ENCODE data around the gene PNMA6F.
"Not testable (repeated sequence)": the region's sequence is repeated elsewhere in the genome, so short reads cannot be mapped to it uniquely, and the experiment has no call there.

PNMA6F gene

GRCh38 chrX:153302796-153303195 is 18.8 kb downstream of the PNMA6F start:
- no peak for DNase-seq (ENCODE audit: low read depth)

- no peak for DNase-seq (ENCODE audit: low read depth)
These were observed 19.8 kb downstream of the PNMA6F start for GRCh38 chrX:153301746-153302145.

DNA sequence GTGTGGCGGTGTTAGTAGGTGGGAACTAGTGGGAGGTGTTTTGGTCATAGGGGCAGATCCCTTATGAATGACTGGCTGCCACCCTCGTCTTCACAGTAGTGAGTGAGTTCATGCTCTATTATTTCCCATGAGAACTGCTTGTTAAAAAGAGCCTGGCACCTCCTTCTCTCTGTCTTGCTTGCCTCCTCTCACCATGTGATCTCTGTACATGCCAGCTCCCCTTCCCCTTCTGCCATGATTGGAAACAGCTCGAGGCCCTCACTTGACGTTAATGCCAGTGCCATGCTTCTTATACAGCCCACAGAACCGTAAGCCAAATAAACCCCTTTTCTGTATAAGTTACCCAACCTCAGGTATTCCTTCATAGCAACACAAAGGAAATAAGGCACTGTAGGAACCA is 21.7 kb downstream of the PNMA6F start:
- DNase-seq (ENCODE audit: low read depth), result no peak

GRCh38 chrX:153297376-153297775 is 24.2 kb downstream of the PNMA6F start:
- no peak for DNase-seq (ENCODE audit: low read depth)

GRCh38 chrX:153293485-153294071 is 28.0 kb downstream of the PNMA6F start:
- DNase-seq (ENCODE audit: low read depth), result not testable (repeated sequence)

GRCh38 chrX:153288807-153289206 is 32.8 kb downstream of the PNMA6F start:
- DNase-seq (ENCODE audit: low read depth), result not testable (repeated sequence)

DNA sequence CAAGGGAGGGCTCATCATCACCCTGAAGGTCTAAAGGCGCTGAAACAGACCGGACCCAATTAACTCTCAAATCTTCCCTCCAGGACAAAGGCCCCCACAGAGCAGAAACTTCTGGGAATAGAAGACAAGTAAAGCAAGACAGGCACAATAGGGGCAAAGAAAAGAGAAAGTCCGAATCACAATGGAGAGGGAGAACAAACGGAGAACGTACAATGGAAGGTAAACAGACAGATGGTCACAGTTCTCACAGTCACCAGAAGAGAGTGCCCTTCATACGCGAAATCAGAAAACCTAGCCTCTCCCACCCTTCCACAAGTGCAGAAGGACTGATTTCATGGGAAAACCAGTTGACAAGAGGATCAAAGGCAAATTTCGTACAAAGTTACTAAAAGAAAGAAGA is 35.9 kb downstream of the PNMA6F start:
- DNase-seq (ENCODE audit: low read depth), result not testable (repeated sequence)

- not testable (repeated sequence) for DNase-seq (ENCODE audit: low read depth)
These were observed 37.6 kb downstream of the PNMA6F start for GRCh38 chrX:153283982-153284381.

- DNase-seq (ENCODE audit: low read depth), result not testable (repeated sequence)
These were observed 39.8 kb downstream of the PNMA6F start for GRCh38 chrX:153281784-153282183.

- DNase-seq (ENCODE audit: low read depth), result not testable (repeated sequence)
These were observed 42.3 kb downstream of the PNMA6F start for GRCh38 chrX:153279304-153279703.

- not testable (repeated sequence) for DNase-seq (ENCODE audit: low read depth)
These were observed 45.5 kb downstream of the PNMA6F start for GRCh38 chrX:153276049-153276448.

- DNase-seq (ENCODE audit: low read depth), result not testable (repeated sequence)
These were observed 46.1 kb downstream of the PNMA6F start for GRCh38 chrX:153275418-153275817.

GRCh38 chrX:153272584-153272983 is 49.0 kb downstream of the PNMA6F start:
- not testable (repeated sequence) for DNase-seq (ENCODE audit: low read depth)

DNA sequence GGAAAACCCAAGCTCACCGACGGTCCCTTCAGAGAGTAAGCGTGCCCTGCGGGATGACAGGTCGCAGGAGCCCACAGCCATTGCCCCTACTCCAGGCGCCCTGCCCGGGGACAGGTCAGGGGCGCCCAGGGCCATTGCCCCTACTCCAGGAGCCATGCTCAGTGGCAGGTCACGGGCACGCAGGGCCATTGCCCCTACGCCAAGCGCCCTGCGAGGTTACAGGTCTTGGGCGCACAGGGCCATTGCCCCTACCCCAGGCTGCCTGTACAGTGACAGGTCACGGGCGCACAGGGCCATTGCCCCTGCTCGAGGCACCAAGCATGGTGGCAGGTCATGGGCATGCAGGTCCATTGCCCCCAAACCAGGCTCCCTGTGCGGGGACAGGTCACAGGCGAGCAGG is 49.5 kb downstream of the PNMA6F start:
- not testable (repeated sequence) for DNase-seq (ENCODE audit: low read depth)

Data from stimulated activated CD8-positive, alpha-beta memory T cell treated with anti-CD3 and anti-CD28 coated beads, Interleukin-15, amount 100 ng/mL, for 24 hours (primary cell).